HG02884 (cell line): Measurements from ENCODE around the gene SLC9A8.
"Not testable (repeated sequence)": the region's sequence is repeated elsewhere in the genome, so short reads cannot be mapped to it uniquely, and the experiment has no call there.

Source experiments
- ATAC-seq: cut with Tn5 transposase; IDR thresholded peaks from one replicate; pipeline ENCODE4 v1.9.1; 2021; ENCODE audit warnings: mild to moderate bottlenecking, moderate library complexity; ENCODE audit not compliant: unreplicated experiment

SLC9A8 gene

GRCh38 chr20:49892260-49892659 is 79.6 kb downstream of the SLC9A8 start:
- no peak for ATAC-seq

GRCh38 chr20:49892817-49893216 is 80.2 kb downstream of the SLC9A8 start:
- ATAC-seq = no peak

GRCh38 chr20:49893242-49894072 is 80.8 kb downstream of the SLC9A8 start:
- no peak for ATAC-seq

- no peak for ATAC-seq
Measured at GRCh38 chr20:49894073-49894470, 81.4 kb downstream of the SLC9A8 start.

- ATAC-seq = not testable (repeated sequence)
Measured at GRCh38 chr20:49895474-49896093, 83.0 kb downstream of the SLC9A8 start.

DNA sequence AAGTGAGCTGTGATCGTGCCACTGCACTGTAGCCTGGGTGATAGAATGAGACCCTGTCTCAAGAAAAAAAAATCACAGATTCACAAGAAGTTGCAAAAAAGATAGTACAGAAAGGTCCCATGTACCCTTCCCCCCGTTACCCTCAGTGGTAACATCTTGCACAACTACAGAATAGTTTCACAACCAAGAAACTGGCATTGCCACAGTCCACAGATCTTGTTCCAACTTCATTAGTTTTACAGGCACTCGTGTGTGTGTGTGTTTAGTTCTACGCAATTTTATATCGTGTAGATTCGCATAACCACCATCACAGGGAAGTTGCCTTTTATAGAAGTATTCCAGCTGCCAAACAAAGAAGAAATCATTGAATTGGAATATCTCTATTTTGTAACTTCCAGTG is 83.6 kb downstream of the SLC9A8 start:
- no peak for ATAC-seq

DNA sequence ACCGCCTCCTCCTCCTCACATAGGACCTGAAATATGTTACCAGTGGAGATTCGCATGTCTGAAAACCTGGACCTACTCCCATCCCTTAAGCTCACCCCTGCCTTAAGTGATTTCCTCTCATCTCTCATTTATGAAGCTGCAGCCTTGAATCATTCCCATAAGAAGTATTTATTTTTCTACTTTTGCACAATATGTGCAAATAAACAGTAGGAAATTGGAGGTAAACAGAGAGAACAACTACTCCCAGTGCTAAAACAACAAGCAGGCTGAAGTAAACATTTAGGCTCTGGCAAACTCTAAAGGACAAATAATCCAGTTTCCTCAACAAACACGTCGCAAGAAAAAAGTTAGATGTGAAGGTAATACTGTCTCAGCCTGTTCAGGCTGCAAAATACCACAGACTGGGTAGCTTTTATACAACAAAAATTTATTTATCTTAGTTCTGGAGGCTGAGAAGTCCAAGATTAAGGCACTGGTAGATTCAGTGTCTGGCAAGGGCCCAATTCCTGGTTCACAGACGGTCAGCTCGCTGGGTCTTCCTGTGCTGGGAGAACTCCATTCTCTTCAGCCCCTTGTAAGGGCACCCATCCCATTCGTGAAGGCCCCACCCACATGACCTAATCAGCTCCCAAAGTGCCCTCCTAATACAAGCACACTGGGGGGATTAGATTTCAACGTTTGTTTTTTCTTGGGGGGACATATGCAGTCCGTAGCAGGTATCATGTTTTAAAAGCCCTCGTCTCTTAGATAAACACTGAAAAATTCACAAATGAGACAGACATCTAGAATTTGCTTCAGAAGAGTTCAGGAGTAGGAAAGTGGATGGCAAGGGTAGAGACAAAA is 87.1 kb downstream of the SLC9A8 start:
- ATAC-seq = no peak

- ATAC-seq = no peak
Measured at GRCh38 chr20:49901588-49901987, 89.0 kb downstream of the SLC9A8 start.

GRCh38 chr20:49904440-49905214 is 92.0 kb downstream of the SLC9A8 start:
- ATAC-seq = no peak

DNA sequence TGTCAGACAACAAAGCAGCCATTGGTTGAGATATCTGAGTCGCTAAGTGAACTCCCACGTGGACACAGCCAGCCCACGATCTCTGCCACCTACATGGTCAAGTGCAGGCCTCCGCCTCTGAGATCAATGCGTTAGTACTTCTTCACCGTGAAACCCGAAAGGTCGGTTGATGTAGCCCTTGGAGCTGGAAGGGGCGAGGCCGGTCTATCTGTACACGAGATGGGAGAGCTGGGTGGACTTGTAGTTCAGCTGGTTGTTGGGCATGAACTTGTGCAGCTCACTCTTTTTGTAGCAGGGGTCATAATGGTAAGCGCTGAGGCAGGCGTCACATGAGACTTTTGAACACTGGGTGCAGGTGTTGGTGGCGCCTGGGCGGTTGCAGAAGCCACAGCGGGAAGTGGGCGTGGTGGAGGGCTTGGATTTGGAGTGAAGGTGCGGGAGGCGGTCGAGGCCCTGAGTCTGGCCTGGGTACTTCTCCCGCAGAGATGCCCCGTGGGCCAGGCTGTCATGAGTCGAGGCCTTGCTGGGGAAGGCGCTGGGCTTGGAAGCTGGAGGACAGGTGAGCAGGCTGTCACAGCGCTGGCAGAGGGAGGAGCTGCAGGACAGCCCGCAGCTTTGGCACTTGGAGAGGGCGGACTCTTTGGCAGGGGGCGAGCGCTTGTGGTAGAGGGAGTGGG is 92.9 kb downstream of the SLC9A8 start:
- no peak for ATAC-seq

GRCh38 chr20:49906101-49906604 is 93.5 kb downstream of the SLC9A8 start:
- no peak for ATAC-seq

DNA sequence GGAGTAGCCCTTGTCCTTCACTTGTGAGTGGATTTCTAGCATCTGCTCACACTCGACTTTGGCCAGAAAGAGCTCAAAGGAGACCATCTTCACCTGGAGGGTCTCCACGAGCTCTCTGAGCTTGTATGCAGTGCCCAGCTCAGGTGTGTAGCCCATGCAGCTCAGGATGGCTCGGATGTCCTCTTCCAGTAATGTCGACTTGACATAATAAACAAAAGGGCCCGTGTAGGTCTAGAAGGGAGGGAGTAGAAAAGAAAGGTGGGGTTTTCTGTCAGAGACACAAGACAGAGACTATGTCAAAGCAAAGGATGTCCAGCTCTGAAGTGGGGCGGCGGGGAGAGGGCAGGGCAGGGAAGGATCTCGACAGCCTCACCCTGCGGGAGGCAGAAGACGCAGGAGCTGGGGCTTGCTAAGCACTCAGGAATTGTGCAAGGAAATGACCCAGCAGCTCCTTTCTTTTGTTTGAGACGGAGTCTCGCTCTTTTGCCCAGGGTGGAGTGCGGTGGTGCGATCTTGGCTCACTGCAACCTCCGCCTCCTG is 94.1 kb downstream of the SLC9A8 start:
- no peak for ATAC-seq

GRCh38 chr20:49907405-49908257 is 95.0 kb downstream of the SLC9A8 start:
- ATAC-seq = no peak

DNA sequence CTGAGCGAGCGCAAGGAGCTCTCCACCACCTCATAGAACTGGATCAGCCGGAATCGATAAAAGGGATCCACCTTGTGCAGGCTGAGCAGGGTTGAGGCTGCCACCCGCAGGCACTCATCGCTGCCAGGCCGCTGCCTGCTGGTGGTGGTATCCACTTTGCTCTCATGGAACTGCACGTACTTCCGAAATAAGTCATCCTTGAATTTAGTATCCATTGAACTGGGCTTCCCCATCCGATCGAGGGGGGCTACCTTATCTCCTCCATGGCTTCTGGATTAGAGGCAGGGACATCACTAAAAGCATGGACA is 95.6 kb downstream of the SLC9A8 start:
- no peak for ATAC-seq

DNA sequence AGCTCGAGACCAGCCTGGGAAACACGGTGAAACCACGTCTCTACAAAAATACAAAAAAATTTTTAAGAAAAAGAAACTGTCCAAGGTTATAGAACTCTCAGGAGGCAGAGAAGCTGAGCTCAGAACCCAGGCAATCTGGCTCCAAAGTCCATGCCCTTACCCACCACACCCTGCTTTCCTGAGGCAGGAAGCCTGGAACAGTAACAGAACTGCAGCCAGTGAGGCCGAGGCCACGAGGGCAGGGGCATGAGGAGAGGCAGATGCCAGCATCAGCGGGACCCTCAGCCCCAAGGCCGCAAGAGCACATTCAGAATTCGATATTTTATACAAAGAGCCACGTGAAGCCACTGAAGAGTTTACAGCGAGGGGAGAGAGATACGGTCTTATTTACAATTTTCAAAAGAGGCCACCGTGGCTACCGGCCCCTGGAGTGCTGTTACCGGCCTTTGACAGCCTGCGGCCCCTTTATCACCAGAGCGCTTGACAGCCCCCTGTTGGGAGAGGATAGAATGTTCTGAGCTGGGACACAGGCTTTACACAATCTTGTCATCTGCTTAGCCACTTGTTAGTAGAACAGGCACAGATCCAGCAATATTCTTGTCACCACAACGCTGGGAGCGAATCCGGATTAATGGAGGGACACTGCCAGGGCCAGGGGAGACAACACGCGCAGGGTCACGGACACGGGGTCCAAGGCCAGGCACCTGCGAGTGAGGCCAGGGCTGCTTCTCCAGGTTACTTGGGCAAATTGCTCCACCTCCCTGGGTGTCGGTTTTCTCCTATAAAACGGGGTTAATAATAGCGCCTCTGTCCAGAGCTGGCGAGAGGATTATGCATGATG is 97.1 kb downstream of the SLC9A8 start:
- no peak for ATAC-seq

GRCh38 chr20:49910340-49910706 is 97.7 kb downstream of the SLC9A8 start:
- no peak for ATAC-seq

- no peak for ATAC-seq
Measured at GRCh38 chr20:49913399-49914047, 100.9 kb downstream of the SLC9A8 start.
